SK-N-SH treated with all-trans-retinoic acid at 6 μM for 48 hours (cell line): ENCODE data around the gene ELP4.

Experiments used
- ATAC-seq: fragments of 200-7000 bp; cut with Tn5 transposase; 3 replicates; pipeline ENCODE4 v1.9.1; 2020; ENCODE audit warnings: mild to moderate bottlenecking, moderate library complexity
- ARNTL ChIP-seq: fragments of 450-650 bp; formaldehyde crosslinking; IDR thresholded peaks from 2 replicates; pipeline ENCODE4 v1.5.0; 2020; ENCODE audit warnings: low read depth, mild to moderate bottlenecking, moderate library complexity, borderline replicate concordance
- BACH2 ChIP-seq: fragments of 250-450 bp; sonication (Bioruptor Pico); IDR thresholded peaks from 2 replicates; pipeline ENCODE4 v1.9.0; 2021; ENCODE audit warnings: mild to moderate bottlenecking, borderline replicate concordance
- CREB5 ChIP-seq: fragments of 250-450 bp; sonication (Bioruptor Pico); IDR thresholded peaks from 2 replicates; pipeline ENCODE4 v1.5.1; 2020; ENCODE audit warnings: low read depth, mild to moderate bottlenecking, moderate library complexity
- CSDC2 ChIP-seq: fragments of 250-450 bp; sonication (Bioruptor Pico); IDR thresholded peaks from 2 replicates; pipeline ENCODE4 v1.5.0; 2020; ENCODE audit warnings: mild to moderate bottlenecking, moderate library complexity
- CSRNP3 ChIP-seq: fragments of 250-450 bp; sonication (Bioruptor Pico); IDR thresholded peaks from 2 replicates; pipeline ENCODE4 v1.5.1; 2021; ENCODE audit warnings: mild to moderate bottlenecking, moderate library complexity
- ESRRG ChIP-seq: fragments of 250-450 bp; sonication (Bioruptor Pico); IDR thresholded peaks from 2 replicates; pipeline ENCODE4 v1.6.1; 2021; ENCODE audit warnings: mild to moderate bottlenecking
- GLIS3 ChIP-seq: fragments of 250-450 bp; sonication (Bioruptor Pico); IDR thresholded peaks from 2 replicates; pipeline ENCODE4 v1.5.0; 2020; ENCODE audit warnings: mild to moderate bottlenecking, moderate library complexity
- OSR1 ChIP-seq: fragments of 250-450 bp; sonication (Bioruptor Pico); IDR thresholded peaks from 2 replicates; pipeline ENCODE4 v1.8.0; 2022; ENCODE audit warnings: moderate library complexity, mild to moderate bottlenecking, inconsistent platforms
- PATZ1 ChIP-seq: fragments of 250-450 bp; sonication (Bioruptor Pico); IDR thresholded peaks from 2 replicates; pipeline ENCODE4 v1.8.0; 2020; ENCODE audit warnings: mild to moderate bottlenecking, moderate library complexity, borderline replicate concordance
- POU6F1 ChIP-seq: fragments of 250-450 bp; sonication (Bioruptor Pico); IDR thresholded peaks from 2 replicates; pipeline ENCODE4 v1.8.0; 2021; ENCODE audit warnings: low read depth, mild to moderate bottlenecking, moderate library complexity, borderline replicate concordance
- PPARA ChIP-seq: fragments of 250-450 bp; sonication (Bioruptor Pico); IDR thresholded peaks from 2 replicates; pipeline ENCODE4 v1.5.0; 2020; ENCODE audit warnings: mild to moderate bottlenecking, borderline replicate concordance
- RARB ChIP-seq: fragments of 250-450 bp; sonication (Bioruptor Pico); IDR thresholded peaks from 2 replicates; pipeline ENCODE4 v1.8.0; 2021; ENCODE audit warnings: mild to moderate bottlenecking, moderate library complexity
- TOX ChIP-seq: fragments of 250-450 bp; sonication (Bioruptor Pico); IDR thresholded peaks from 2 replicates; pipeline ENCODE4 v1.8.0; 2021; ENCODE audit warnings: mild to moderate bottlenecking, moderate library complexity, borderline replicate concordance
- TSHZ2 ChIP-seq: fragments of 250-450 bp; sonication (Bioruptor Pico); IDR thresholded peaks from 2 replicates; pipeline ENCODE4 v1.5.0; 2020; ENCODE audit warnings: mild to moderate bottlenecking, moderate library complexity
- ZC3H10 ChIP-seq: fragments of 250-450 bp; sonication (Bioruptor Pico); IDR thresholded peaks from 2 replicates; pipeline ENCODE4 v1.5.1; 2021; ENCODE audit warnings: mild to moderate bottlenecking, moderate library complexity
- ZFP3 ChIP-seq: fragments of 250-450 bp; sonication (Bioruptor Pico); IDR thresholded peaks from 2 replicates; pipeline ENCODE4 v1.5.0; 2020; ENCODE audit warnings: mild to moderate bottlenecking, moderate library complexity
- ZFP30 ChIP-seq: fragments of 450-650 bp; formaldehyde crosslinking; IDR thresholded peaks from 2 replicates; pipeline ENCODE4 v1.5.0; 2022; ENCODE audit warnings: mild to moderate bottlenecking, moderate library complexity
- ZNF565 ChIP-seq: fragments of 450-650 bp; formaldehyde crosslinking; conservative IDR thresholded peaks from 2 replicates; pipeline ENCODE4 v1.5.0; 2020; ENCODE audit warnings: low read depth, mild to moderate bottlenecking, moderate library complexity
- ZNF8 ChIP-seq: fragments of 450-650 bp; formaldehyde crosslinking; IDR thresholded peaks from 2 replicates; pipeline ENCODE4 v1.5.0; 2020; ENCODE audit warnings: mild to moderate bottlenecking, moderate library complexity

ELP4 gene

GRCh38 chr11:31818874-31819331 is 309.3 kb downstream of the ELP4 start:
- TF ChIP-seq POU6F1 (CRISPR knock-in tag) (no peak), ZFP30 (CRISPR knock-in tag) (no peak), ZFP3 (CRISPR knock-in tag) (no peak), CREB5 (no peak), ARNTL (CRISPR knock-in tag) (no peak), OSR1 (no peak), BACH2 (CRISPR knock-in tag) (no peak), TSHZ2 (no peak), TOX (CRISPR knock-in tag) (no peak), PPARA (no peak), GLIS3 (CRISPR knock-in tag) (no peak)
- ATAC-seq, result no peak

- TF ChIP-seq CREB5 (no peak), ZC3H10 (no peak), BACH2 (CRISPR knock-in tag) (no peak)
- peak; percentile 14 for ATAC-seq
These were observed 310.3 kb downstream of the ELP4 start for GRCh38 chr11:31819621-31820437.

GRCh38 chr11:31820438-31820818 is 310.9 kb downstream of the ELP4 start:
- TF ChIP-seq ZNF565 (CRISPR knock-in tag), result no peak
- TF ChIP-seq ESRRG (CRISPR knock-in tag), result no peak
- no peak for TF ChIP-seq CSDC2
- TF ChIP-seq CSRNP3 (CRISPR knock-in tag), result no peak
- TF ChIP-seq RARB (CRISPR knock-in tag), result no peak
- TF ChIP-seq ZNF8 (CRISPR knock-in tag), result no peak
- TF ChIP-seq ZFP30 (CRISPR knock-in tag), result no peak
- no peak for TF ChIP-seq TOX (CRISPR knock-in tag)
- no peak for TF ChIP-seq PATZ1 (CRISPR knock-in tag)

More at GRCh38 chr11:31820438-31820818, 310.9 kb downstream of the ELP4 start:
- peak; percentile 46 for ATAC-seq
